MM.1S (cell line): ENCODE results near the gene FAM199X.

Experiments used
- DNase-seq: peaks from one replicate; pipeline ENCODE4 v3.0.0-alpha.2; 2015
- H2AFZ ChIP-seq: fragments of 300-600 bp; sonication (generic); 2 replicates; pipeline ENCODE4 v1.6.0; 2016; ENCODE audit warnings: antibody characterized with exemption, low read length
- H3F3A ChIP-seq: fragments of 300-600 bp; sonication (generic); 2 replicates; pipeline ENCODE4 v1.6.1; 2016; ENCODE audit warnings: mild to moderate bottlenecking, antibody characterized with exemption, low read length, moderate library complexity, mixed read lengths; ENCODE audit not compliant: insufficient read depth
- H3K27ac ChIP-seq: fragments of 300-600 bp; sonication (generic); 2 replicates; pipeline ENCODE4 v1.5.1; 2016; ENCODE audit warnings: mild to moderate bottlenecking, low read length
- H3K27me3 ChIP-seq: fragments of 300-600 bp; sonication (generic); replicated peaks from 2 replicates; pipeline ENCODE4 v1.6.0; 2016; ENCODE audit warnings: low read length; ENCODE audit not compliant: insufficient read depth
- H3K36me3 ChIP-seq: fragments of 300-600 bp; sonication (generic); replicated peaks from 2 replicates; pipeline ENCODE4 v1.6.1; 2016; ENCODE audit warnings: mild to moderate bottlenecking, low read length, mixed read lengths; ENCODE audit not compliant: insufficient read depth
- H3K4me1 ChIP-seq: fragments of 300-600 bp; sonication (generic); 2 replicates; pipeline ENCODE4 v1.6.1; 2016; ENCODE audit warnings: low read length, mixed read lengths
- H3K4me2 ChIP-seq: fragments of 300-600 bp; sonication (generic); 2 replicates; pipeline ENCODE4 v1.6.0; 2016; ENCODE audit warnings: low read depth, low read length
- H3K4me3 ChIP-seq: fragments of 300-600 bp; sonication (generic); 2 replicates; pipeline ENCODE4 v1.5.1; 2016; ENCODE audit warnings: low read length, mixed read lengths
- H3K79me2 ChIP-seq: fragments of 300-600 bp; sonication (generic); 2 replicates; pipeline ENCODE4 v1.6.1; 2016; ENCODE audit warnings: mixed run types, low read length, mixed read lengths
- H3K9ac ChIP-seq: fragments of 300-600 bp; sonication (generic); 2 replicates; pipeline ENCODE4 v1.6.1; 2016; ENCODE audit warnings: low read length, mixed read lengths
- H3K9me2 ChIP-seq: fragments of 300-600 bp; sonication (generic); replicated peaks from 2 replicates; pipeline ENCODE4 v1.6.1; 2016; ENCODE audit warnings: mild to moderate bottlenecking, low read length, mixed read lengths; ENCODE audit not compliant: insufficient read depth
- H3K9me3 ChIP-seq: fragments of 300-600 bp; sonication (generic); replicated peaks from 2 replicates; pipeline ENCODE4 v1.6.1; 2016; ENCODE audit warnings: mild to moderate bottlenecking, low read length, mixed read lengths; ENCODE audit not compliant: insufficient read depth
- H4K20me1 ChIP-seq: fragments of 300-600 bp; sonication (generic); 2 replicates; pipeline ENCODE4 v1.6.1; 2016; ENCODE audit warnings: mild to moderate bottlenecking, low read length, moderate library complexity, mixed read lengths; ENCODE audit not compliant: insufficient read depth
- EZH2 ChIP-seq: fragments of 300-600 bp; sonication (generic); optimal IDR thresholded peaks from 2 replicates; pipeline ENCODE3; 2017; ENCODE audit warnings: low read depth, mild to moderate bottlenecking, antibody characterized with exemption, low read length, mixed read lengths
- EZH2phosphoT487 ChIP-seq: fragments of 300-600 bp; sonication (generic); IDR thresholded peaks from 2 replicates; pipeline ENCODE4 v1.6.1; 2018; ENCODE audit warnings: antibody characterized with exemption, low read length
- TF ChIP-seq, protein P1 (sequence below): fragments of 300-600 bp; sonication (generic); IDR thresholded peaks from 2 replicates; pipeline ENCODE4 v1.5.1; 2016; ENCODE audit warnings: antibody characterized with exemption, low read length, mixed read lengths

FAM199X gene

GRCh38 chrX:104165894-104166734 is at the start of gene FAM199X:
TSS of gene FAM199X (plus strand) at chrX:104166453. CDS start at chrX:104166786, 333 bp downstream.
- peak within 1 kb of the TSS; percentile 70 for H3K9ac ChIP-seq
- H3K27ac ChIP-seq = peak within 1 kb of the TSS; percentile 63
- peak within 1 kb of the TSS; percentile 77 for H3K4me3 ChIP-seq

GRCh38 chrX:104117759-104118158 is 48.5 kb upstream of the FAM199X start:
- Histone ChIP-seq H3K79me2 (no peaks in the 10 kb centered on the region), H4K20me1 (no peaks in the 10 kb centered on the region), H3K4me3 (no peak overlapping the region), H3F3A (no peaks in the 10 kb centered on the region), H3K27me3 (no peaks in the 10 kb centered on the region), H2AFZ (no peak overlapping the region), H3K9me2 (no peaks in the 10 kb centered on the region), H3K36me3 (no peaks in the 10 kb centered on the region), H3K4me1 (peaks cover 8% of the 10 kb centered on the region), H3K4me2 (no peak overlapping the region), H3K27ac (no peak overlapping the region), H3K9me3 (no peaks in the 10 kb centered on the region), H3K9ac (no peak overlapping the region)
- no peak for DNase-seq
- TF ChIP-seq EZH2phosphoT487 (no peak), EZH2 (no peak)
- TF ChIP-seq, protein P1, sequence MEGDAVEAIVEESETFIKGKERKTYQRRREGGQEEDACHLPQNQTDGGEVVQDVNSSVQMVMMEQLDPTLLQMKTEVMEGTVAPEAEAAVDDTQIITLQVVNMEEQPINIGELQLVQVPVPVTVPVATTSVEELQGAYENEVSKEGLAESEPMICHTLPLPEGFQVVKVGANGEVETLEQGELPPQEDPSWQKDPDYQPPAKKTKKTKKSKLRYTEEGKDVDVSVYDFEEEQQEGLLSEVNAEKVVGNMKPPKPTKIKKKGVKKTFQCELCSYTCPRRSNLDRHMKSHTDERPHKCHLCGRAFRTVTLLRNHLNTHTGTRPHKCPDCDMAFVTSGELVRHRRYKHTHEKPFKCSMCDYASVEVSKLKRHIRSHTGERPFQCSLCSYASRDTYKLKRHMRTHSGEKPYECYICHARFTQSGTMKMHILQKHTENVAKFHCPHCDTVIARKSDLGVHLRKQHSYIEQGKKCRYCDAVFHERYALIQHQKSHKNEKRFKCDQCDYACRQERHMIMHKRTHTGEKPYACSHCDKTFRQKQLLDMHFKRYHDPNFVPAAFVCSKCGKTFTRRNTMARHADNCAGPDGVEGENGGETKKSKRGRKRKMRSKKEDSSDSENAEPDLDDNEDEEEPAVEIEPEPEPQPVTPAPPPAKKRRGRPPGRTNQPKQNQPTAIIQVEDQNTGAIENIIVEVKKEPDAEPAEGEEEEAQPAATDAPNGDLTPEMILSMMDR = no peak

More at GRCh38 chrX:104165894-104166734, at the start of gene FAM199X:
- Histone ChIP-seq H3K9me3 (no peaks in the 10 kb centered on the region), H3K4me2 (peak within 1 kb of the TSS; percentile 70), H3K27me3 (no peaks in the 10 kb centered on the region), H4K20me1 (no peaks in the 10 kb centered on the region), H3K9me2 (no peaks in the 10 kb centered on the region), H3K79me2 (peaks cover 38% of the 10 kb centered on the region), H3K36me3 (no peaks in the 10 kb centered on the region), H3K4me1 (peaks cover 11% of the 10 kb centered on the region; the same call in 1 of the 2 replicates), H2AFZ (peak within 1 kb of the TSS; percentile 56), H3F3A (peaks cover 3% of the 10 kb centered on the region; the same call in 1 of the 2 replicates)
- peak; percentile 86 for DNase-seq
- TF ChIP-seq EZH2 = no peak
- TF ChIP-seq, protein P1 = peak; percentile 52

DNA sequence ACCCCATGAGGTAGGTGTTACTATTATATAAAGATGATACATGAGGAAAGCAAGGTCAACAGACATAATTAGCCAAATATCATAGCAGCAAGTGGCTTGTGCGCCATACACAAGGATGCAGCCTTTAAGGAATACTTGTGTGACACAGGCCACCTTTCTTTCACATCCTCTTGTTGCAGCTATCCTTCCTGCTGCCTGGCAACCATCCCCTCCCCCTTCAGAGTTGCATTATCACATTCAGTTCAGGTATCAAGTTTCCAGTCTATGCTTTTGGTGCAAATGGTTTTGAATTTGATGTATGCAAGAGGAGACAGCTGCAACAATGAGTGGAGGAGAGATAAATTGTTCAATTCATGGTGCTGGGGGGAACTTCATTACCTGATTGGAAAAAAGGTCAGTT is 47.5 kb upstream of the FAM199X start:
- H3F3A ChIP-seq = no peaks in the 10 kb centered on the region
- no peak overlapping the region for H3K4me2 ChIP-seq
- DNase-seq = no peak
- H3K9me3 ChIP-seq = no peaks in the 10 kb centered on the region
- no peaks in the 10 kb centered on the region for H3K27me3 ChIP-seq
- H3K9me2 ChIP-seq = no peaks in the 10 kb centered on the region
- TF ChIP-seq EZH2 (no peak), EZH2phosphoT487 (no peak)
- TF ChIP-seq, protein P1 = no peak
- peaks cover 4% of the 10 kb centered on the region for H3K4me1 ChIP-seq
- no peaks in the 10 kb centered on the region for H4K20me1 ChIP-seq
- no peaks in the 10 kb centered on the region for H3K79me2 ChIP-seq
- H3K9ac ChIP-seq = no peak overlapping the region
- H3K27ac ChIP-seq = no peak overlapping the region
- H2AFZ ChIP-seq = no peak overlapping the region
- H3K36me3 ChIP-seq = no peaks in the 10 kb centered on the region
- no peak overlapping the region for H3K4me3 ChIP-seq
